HL-60 (cell line): ENCODE results near the gene PAMR1.

Experiments used
- DNase-seq, 2 experiments: peaks; one replicate each; pipeline ENCODE4 v3.0.0-alpha.2; 2010 to 2020; ENCODE audit warnings: low read depth in 1 of 2, low spot score in 1 of 2
- H3K27ac ChIP-seq: fragments of 250-450 bp; sonication (Bioruptor Pico); replicated peaks from 2 replicates; pipeline ENCODE4 v1.5.1; 2020; ENCODE audit warnings: mild to moderate bottlenecking, moderate library complexity
- H3K27me3 ChIP-seq: fragments of 250-450 bp; sonication (Bioruptor Pico); 2 replicates; pipeline ENCODE4 v1.5.1; 2021; ENCODE audit warnings: mild to moderate bottlenecking, moderate library complexity; ENCODE audit not compliant: insufficient read depth, poor library complexity, severe bottlenecking
- H3K4me3 ChIP-seq: replicated peaks from 2 replicates; pipeline ENCODE4 v1.5.1; 2011; ENCODE audit warnings: mild to moderate bottlenecking, control low read depth, low read length; ENCODE audit not compliant: insufficient read depth
- GABPA ChIP-seq: IDR thresholded peaks from 2 replicates; pipeline ENCODE4 v1.6.1; 2012; ENCODE audit warnings: low read depth
- POLR2AphosphoS5 ChIP-seq: IDR thresholded peaks from 2 replicates; pipeline ENCODE4 v1.6.1; 2012; ENCODE audit warnings: low read depth
- SPI1 ChIP-seq: IDR thresholded peaks from 2 replicates; pipeline ENCODE4 v1.6.1; 2012; ENCODE audit warnings: low read depth, mild to moderate bottlenecking, borderline replicate concordance
- TF ChIP-seq, protein P1 (sequence below): IDR thresholded peaks from 2 replicates; pipeline ENCODE4 v1.6.1; 2012; ENCODE audit warnings: low read depth; ENCODE audit not compliant: insufficient replicate concordance
- TF ChIP-seq, protein P2 (sequence below): IDR thresholded peaks from one replicate; pipeline ENCODE4 v1.5.1; 2011; ENCODE audit warnings: low read length, control low read depth, inconsistent platforms; ENCODE audit not compliant: insufficient read depth

Gene PAMR1

DNA sequence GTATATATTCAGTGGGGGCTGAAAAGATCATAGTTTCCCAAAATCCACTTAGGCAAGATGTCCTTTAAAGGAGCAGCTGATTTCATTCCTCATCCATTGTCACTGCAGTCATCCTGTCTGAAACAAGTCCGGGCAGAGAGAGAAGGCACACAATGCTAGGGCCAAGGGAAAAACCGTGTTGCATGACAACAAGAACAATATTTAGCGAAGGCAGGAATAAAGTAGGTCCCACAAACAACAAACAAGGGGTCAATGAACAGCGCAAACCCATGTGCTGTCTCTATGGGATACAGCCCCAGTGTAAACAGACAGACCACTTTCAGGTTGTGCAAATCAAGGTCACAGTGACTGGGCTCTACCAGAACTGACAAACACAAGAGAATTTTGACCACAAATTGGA, 9.0 kb downstream of the PAMR1 start:
- DNase-seq, result no peak
- H3K4me3 ChIP-seq, result no peak overlapping the region
- TF ChIP-seq, protein P1, sequence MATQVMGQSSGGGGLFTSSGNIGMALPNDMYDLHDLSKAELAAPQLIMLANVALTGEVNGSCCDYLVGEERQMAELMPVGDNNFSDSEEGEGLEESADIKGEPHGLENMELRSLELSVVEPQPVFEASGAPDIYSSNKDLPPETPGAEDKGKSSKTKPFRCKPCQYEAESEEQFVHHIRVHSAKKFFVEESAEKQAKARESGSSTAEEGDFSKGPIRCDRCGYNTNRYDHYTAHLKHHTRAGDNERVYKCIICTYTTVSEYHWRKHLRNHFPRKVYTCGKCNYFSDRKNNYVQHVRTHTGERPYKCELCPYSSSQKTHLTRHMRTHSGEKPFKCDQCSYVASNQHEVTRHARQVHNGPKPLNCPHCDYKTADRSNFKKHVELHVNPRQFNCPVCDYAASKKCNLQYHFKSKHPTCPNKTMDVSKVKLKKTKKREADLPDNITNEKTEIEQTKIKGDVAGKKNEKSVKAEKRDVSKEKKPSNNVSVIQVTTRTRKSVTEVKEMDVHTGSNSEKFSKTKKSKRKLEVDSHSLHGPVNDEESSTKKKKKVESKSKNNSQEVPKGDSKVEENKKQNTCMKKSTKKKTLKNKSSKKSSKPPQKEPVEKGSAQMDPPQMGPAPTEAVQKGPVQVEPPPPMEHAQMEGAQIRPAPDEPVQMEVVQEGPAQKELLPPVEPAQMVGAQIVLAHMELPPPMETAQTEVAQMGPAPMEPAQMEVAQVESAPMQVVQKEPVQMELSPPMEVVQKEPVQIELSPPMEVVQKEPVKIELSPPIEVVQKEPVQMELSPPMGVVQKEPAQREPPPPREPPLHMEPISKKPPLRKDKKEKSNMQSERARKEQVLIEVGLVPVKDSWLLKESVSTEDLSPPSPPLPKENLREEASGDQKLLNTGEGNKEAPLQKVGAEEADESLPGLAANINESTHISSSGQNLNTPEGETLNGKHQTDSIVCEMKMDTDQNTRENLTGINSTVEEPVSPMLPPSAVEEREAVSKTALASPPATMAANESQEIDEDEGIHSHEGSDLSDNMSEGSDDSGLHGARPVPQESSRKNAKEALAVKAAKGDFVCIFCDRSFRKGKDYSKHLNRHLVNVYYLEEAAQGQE, result no peak
- TF ChIP-seq SPI1, result no peak
- TF ChIP-seq, protein P2, sequence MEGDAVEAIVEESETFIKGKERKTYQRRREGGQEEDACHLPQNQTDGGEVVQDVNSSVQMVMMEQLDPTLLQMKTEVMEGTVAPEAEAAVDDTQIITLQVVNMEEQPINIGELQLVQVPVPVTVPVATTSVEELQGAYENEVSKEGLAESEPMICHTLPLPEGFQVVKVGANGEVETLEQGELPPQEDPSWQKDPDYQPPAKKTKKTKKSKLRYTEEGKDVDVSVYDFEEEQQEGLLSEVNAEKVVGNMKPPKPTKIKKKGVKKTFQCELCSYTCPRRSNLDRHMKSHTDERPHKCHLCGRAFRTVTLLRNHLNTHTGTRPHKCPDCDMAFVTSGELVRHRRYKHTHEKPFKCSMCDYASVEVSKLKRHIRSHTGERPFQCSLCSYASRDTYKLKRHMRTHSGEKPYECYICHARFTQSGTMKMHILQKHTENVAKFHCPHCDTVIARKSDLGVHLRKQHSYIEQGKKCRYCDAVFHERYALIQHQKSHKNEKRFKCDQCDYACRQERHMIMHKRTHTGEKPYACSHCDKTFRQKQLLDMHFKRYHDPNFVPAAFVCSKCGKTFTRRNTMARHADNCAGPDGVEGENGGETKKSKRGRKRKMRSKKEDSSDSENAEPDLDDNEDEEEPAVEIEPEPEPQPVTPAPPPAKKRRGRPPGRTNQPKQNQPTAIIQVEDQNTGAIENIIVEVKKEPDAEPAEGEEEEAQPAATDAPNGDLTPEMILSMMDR, result no peak
- H3K27ac ChIP-seq, result no peak overlapping the region
- H3K27me3 ChIP-seq, result peaks cover 7% of the 10 kb centered on the region

DNA sequence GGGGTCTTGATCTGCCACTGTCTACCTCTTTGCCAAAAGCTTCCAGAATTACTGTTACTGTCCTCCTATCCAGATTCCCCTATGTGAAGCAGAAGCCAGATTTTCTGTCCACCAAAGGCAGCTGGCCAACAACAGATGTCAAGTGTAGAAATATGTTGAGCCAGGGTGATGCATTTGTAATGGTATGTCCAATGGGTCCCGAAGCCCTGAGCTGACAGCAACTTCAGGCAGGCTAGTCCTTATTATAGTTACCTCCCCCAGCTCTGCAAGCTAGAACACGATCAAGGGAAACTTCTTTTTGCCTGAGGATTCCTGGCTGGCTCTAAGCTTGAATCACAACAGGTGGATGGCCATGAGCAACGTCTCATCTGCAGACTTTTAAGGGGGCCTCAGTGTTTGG, 10.2 kb downstream of the PAMR1 start:
- H3K27ac ChIP-seq, result no peak overlapping the region
- no peak for TF ChIP-seq SPI1
- TF ChIP-seq, protein P1, result no peak
- no peak for TF ChIP-seq POLR2AphosphoS5
- no peak for TF ChIP-seq GABPA
- TF ChIP-seq, protein P2, result no peak
- H3K4me3 ChIP-seq, result no peak overlapping the region
- peaks cover 7% of the 10 kb centered on the region for H3K27me3 ChIP-seq
- DNase-seq, result no peak

DNA sequence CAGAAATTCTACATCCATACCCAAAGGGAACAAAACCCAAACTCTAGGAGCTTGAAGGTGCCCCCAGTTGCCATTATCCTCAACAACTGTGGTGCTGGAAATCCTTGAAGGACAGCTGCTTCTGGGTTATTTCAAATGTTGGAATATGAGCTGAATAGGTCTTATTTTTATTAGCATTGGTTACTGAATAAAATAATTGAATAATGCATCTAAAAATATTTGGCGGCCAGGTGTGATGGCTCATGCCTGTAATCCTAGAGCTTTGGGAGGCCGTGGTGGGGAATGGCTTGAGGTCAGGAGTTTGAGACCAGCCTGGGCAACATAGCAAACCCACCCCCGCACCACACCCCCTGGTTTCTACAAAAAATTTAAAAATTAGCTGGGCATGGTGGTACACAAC, 10.9 kb downstream of the PAMR1 start:
- Histone ChIP-seq H3K27me3 (peaks cover 7% of the 10 kb centered on the region), H3K27ac (no peak overlapping the region), H3K4me3 (no peak overlapping the region)
- TF ChIP-seq SPI1 (no peak), GABPA (no peak)
- TF ChIP-seq, protein P1, result no peak
- DNase-seq, result no peak

DNA sequence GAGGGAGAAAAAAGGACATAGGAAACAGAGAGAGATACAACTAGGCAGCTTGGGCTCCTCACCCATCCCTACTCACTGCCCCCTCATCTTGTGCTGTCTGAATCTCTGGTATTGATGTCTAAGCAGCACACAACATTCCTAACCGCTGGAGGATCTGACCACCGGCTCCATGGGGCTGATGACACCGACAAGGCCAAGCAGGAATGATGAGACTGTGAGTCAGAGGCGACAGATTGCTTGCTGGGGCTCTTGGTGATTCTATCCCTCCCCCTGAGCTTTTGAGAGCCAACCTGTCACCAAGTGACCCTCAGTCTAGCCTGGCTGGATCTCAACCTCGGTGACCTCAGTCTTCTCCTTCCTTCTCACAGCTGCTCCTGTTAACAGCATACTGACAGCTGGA, 13.8 kb downstream of the PAMR1 start:
- DNase-seq, result no peak
- H3K4me3 ChIP-seq, result no peak overlapping the region
- TF ChIP-seq GABPA (no peak), POLR2AphosphoS5 (no peak), SPI1 (no peak)
- TF ChIP-seq, protein P2, result no peak
- TF ChIP-seq, protein P1, result no peak
- H3K27ac ChIP-seq, result no peak overlapping the region
- H3K27me3 ChIP-seq, result peaks cover 4% of the 10 kb centered on the region
